A204.1 (cell line): ENCODE data around the gene RYR1.
"Not testable (repeated sequence)": the region's sequence is repeated elsewhere in the genome, so short reads cannot be mapped to it uniquely, and the experiment has no call there.

Source experiments
- FAIRE-seq: peaks from 2 replicates; lab custom pipeline; 2012; peaks lifted over from hg19 to GRCh38; lab: Jason Lieb, UNC

RYR1 gene

DNA sequence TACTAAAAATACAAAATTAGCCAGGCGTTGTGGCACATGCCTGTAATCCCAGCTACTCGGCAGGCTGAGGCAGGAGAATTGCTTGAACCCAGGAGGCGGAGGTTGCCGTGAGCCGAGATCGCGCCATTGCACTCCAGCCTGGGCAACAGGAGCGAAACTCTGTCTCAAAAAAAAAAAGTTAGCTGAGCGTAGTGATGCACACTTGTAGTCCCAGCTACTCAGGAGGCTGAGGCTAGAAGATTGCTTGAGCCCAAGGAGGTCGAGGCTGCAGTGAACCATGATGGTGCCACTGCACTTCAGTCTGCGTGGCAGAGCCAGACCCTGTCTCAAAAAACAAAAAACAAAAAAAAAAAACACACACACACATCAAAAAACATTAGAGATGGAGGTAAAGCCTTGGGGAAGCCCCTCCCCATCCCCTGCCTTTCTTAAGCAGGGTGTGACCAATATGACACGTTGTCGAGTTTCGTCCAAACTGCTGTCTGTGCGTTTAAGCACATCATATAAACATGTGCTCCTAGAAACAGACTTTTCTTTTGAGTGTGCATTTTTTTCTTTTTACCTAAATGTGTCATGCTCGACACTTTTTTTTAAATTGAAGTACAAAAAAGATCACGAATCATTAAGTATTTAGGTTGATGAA lies 6.3 kb upstream of the RYR1 start:
- FAIRE-seq, result not testable (repeated sequence)

DNA sequence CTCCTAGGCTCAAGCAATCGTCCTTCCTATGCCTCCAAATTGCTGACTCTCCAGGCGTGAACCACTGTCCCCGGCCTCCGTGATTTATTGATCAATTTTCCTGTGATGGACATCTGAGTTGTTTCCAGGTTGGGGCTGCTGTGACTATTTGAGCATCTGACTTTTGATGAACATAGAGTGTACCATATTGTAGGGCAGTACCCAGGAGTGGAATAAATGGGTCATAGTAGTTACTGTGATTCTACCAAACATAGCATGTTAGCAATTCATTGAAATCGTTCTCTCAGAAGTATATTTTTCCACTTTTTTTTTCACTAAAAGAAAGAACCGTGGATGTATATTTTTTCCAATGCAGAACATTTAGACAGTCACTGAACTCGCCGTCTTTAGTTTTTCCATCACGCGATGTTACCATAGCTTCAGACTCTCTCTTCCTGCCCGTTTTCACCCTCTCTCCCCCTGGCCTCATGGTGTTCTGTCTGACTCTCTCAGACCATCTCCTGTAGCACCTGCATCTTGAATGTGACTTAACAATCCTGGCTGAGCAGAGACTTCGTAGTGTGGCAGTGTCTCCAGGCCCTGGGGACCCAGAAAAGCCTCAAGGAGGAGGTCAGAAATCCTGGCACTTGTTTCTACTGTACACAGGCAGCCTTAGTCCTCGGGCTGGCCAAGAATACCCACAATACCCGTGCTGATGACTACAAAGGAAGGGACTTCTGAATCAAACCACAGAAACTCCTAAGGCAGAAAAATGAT lies 4.3 kb upstream of the RYR1 start:
- FAIRE-seq, result no peak

DNA sequence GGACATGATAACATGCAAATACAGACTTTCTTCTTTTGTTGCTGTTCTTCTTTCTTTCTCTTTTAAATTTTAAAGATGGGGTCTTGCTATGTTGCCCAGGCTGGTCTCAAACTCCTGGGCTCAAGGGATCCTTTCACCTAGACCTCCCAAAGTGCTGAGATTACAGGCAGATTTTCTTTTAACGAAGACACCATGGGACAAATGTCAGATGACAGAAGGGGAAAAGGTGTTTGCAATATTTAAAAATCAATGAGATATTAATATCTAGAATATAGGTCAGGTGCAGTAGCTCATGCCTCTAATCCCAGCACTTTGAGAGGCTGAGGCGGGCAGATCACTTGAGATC lies 3.7 kb upstream of the RYR1 start:
- FAIRE-seq, result no peak

DNA sequence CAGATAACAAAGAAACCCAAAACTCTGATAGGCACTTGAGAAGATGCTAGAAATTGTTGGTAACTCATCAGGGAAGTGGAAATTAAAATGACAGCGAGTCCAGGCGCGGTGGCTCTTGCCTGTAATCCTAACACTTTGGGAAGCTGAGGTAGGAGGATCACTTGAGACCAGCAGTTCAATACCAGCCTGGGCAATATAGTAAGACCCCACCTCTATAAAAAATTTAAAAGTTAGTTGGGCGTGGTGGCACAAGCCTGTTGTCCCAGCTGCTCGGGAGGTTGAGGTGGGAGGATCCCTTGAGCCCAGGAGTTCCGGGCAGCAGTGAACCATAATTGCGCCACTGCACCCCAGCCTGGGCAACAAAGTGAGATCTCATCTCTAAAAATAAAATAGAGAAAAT lies 2.6 kb upstream of the RYR1 start:
- FAIRE-seq, result no peak

DNA sequence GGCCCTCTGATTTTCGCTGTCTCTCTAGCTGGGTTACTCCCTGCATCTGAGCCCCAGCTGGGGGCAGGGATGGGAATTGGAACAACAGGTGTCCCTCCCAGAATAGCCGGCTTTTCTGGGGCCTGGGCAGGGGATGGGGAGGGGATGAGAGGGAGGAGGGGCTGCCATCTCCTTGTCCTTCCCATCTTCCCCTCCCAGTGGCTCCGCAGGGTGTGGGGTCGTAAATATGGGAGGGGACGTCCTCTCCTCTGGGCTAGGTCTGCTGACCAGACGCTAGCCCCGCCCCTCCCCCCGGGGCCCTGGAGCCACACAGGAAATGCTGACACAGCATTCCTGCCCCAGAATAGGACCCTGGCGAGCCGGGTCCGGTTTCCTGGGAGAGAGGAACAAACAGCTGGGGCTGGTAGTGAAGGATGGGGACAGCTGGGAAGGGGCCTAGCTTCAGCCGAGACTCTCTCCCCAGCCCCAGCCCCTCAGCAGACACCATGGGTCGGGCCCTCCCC lies 1.1 kb downstream of the RYR1 start:
- FAIRE-seq, result no peak

DNA sequence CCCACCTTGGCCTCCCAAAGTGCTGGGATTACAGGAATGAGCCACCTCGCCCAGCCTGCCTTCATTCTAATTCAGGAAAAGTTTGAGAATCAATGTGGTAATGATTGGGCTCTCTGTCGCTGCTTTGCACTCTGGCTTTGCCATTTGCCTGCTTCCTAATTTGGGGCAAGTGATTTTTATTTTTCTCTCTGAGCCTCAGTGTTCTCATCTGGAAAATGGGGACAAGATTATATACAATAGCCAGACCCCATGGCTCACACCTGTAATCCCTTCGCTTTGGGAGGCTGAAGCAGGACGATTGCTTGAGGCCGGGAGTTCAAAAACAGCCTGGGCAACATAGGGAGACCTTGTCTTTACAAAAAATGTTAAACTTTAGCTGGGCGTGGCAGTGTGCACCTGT lies 3.8 kb downstream of the RYR1 start:
- FAIRE-seq, result no peak

DNA sequence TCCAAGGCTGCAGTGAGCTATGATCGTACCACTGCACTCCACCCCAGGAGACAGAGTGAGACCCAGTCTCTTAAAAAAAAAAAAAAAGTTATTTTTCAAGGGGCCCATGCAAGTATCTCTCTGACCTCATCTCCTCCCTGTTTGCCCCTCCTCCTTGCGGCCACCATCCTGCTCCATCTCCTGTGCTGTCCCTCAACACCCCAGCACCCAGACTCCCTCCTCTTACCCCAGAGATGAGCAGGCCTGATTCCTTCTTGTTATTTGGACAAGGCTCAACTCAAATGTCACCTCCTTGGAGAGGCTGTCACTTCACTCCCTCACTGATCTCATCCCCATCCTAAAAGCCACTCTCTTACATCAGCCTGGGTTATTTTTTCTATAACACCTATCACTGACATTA lies 4.4 kb downstream of the RYR1 start:
- no peak for FAIRE-seq

DNA sequence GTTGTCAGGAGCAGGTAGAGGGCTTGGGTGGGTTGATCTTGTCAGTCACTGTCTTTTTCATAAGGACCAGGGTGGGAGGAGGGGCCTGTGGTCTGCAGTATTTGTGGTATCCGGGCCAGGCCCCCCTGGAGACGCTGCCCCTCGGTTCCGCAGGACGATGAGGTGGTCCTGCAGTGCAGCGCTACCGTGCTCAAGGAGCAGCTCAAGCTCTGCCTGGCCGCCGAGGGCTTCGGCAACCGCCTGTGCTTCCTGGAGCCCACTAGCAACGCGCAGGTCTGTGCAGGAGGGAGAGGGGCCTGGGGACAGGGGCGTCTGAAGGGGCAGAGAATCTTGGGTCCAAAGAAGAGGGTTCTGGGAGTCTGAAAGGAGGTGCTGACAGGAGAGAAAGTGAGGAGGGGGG lies 7.1 kb downstream of the RYR1 start:
- no peak for FAIRE-seq

DNA sequence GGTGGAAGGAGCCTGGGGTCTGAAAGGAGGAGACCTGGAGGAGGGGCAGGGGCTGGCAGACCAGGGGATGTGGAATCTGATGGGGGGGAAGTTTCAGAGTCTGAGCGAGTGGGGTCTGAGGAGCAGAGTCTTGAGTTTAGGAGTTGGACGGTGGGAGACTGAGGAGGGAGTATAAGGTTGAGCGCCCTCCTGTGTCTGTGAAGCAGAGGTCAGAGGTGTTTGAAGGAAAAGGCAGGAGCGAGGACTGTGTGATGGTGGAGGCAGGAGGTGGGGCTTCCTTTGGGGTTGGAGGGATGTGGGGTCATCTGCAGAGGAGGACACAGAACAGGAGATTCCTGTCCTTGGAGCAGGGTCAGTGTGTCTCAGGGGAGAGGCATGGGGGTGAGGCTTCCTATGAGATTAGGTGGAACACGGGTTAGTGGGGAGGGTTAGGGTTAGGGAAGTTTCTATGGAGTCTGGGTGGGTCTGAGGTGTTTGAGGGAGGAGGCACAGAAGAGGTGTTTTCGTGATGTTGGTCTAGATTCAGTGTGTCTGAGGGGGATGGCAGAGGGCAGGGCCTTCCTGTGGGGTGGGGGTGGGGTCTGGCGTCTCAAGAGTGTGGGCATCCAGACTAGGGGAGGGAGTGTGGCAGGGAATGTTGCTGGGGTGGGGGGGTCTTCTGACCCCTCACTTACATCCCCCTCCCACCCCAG lies 8.3 kb downstream of the RYR1 start:
- FAIRE-seq, result no peak

DNA sequence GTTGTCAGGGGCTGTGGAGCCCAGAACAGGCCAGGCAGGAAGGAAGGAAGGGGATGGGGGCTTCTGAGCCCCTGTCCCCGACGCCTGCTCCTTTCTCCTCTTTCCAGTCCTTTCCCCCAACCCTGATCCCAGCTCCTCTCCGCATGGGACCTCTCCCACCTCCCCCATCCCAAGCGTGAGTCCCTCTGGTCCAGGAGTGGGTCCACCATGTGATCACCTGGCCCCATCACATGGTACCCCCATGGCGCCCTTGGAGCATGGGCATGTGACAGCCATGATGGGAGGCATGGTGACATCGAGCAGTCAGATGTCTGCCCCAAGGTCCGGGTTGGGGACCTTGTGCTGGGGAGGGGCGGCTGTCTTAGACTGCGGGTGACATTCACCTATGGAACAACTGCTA lies 9.2 kb downstream of the RYR1 start:
- FAIRE-seq, result no peak

DNA sequence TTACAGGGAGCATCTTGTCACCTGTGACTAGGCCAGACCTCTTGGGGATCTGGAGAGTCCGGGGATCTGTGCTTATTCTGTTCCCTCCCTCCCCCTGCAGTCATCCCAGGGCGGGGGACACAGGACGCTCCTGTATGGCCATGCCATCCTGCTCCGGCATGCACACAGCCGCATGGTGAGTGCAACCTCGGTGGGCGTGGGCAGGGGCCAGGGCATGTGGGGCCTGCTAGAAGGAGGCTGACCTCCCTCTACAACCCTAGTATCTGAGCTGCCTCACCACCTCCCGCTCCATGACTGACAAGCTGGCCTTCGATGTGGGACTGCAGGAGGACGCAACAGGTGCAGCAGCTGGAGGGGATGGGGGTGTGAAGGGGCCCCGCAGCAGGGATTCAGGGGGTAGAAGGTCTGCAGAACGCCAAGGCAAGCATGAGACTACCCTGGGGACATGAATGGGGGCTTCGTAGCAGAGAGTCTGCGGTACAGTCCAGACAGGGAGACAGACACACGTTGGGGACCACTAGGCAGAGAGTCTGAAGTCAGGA lies 10.0 kb downstream of the RYR1 start:
- no peak for FAIRE-seq

DNA sequence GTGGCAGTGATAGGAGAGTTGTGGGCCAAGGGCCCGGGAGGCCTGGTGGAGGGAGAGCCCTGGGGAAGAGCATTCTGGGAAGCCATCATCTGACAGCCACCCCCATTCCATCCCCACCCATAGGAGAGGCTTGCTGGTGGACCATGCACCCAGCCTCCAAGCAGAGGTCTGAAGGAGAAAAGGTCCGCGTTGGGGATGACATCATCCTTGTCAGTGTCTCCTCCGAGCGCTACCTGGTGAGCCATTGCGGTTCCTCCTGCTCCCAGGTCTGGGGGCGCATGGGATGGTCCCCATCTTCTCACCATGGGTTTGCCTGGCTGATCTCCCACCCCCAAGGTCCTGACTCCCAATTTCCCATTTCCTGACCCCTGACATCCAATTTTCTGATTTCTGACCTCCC lies 10.5 kb downstream of the RYR1 start:
- FAIRE-seq, result no peak

DNA sequence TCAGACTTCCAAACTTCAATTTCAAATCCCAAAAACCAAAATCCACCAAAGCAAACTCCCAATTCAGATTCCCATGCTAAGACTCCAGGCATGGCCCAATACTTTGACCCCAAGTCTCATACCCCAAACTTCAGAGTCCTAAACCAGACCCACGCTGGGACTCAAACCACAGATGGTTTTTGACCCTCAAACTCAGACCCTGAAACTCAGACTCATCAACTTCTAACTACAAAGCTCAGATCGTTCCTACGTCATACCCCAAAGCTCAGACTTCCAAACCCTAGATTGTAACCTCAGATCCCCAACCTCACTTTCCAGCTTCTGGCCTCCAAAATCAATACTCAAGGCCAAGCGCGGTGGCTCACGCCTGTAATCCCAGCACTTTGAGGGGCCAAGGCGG lies 11.9 kb downstream of the RYR1 start:
- no peak for FAIRE-seq

DNA sequence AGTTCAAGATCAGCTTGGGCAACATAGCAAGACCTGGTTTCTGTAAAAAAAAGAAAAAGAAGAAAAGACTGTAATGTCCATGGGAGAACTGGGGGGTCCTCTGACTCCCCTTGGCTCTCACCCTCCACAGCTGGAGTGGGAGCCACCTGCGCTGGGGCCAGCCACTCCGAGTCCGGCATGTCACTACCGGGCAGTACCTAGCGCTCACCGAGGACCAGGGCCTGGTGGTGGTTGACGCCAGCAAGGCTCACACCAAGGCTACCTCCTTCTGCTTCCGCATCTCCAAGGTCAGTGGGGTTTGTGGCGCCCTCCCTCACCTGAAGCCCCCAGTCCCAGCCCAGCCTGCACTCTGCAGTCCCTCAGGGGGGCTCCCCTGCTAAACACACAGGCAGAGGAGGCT lies 14.7 kb downstream of the RYR1 start:
- no peak for FAIRE-seq

DNA sequence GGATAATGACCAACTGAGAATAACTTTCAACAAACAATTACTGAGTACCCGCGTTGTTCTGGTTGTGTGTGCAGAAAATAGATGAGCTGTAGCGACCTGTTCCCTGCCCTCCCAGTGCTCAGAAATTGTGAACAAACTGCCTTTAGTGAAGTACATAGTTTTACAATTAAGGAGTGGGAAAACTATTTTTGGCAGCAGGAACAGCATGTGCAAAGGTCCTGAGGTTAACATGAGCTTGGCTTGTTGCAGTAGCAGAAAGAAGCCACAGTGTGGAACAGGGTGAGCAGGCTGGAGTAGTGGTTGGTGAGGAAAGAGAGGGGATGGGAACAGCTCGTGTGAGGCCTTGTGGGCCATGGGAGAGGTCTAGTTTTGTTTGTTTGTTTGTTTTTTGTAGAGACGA lies 16.0 kb downstream of the RYR1 start:
- FAIRE-seq, result no peak

DNA sequence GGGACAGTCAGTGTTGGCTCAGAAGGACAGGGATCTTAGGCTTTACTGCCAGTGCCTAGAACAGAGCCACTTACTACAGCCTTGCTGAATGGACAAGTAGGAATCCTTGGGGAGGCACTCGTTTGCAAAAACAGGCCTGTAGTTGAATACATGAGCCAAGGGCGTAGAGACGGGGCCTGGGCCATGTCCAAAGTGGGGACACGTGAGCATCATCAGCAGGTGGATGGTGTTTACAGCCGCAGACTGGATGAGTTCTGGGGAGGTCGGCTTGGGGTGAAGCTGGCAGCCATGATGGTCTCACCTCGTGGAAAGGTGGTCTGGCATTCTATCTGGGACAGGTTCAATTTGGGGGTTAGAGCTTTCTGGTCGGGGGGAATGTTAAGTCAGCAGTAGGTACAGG lies 17.5 kb downstream of the RYR1 start:
- no peak for FAIRE-seq

DNA sequence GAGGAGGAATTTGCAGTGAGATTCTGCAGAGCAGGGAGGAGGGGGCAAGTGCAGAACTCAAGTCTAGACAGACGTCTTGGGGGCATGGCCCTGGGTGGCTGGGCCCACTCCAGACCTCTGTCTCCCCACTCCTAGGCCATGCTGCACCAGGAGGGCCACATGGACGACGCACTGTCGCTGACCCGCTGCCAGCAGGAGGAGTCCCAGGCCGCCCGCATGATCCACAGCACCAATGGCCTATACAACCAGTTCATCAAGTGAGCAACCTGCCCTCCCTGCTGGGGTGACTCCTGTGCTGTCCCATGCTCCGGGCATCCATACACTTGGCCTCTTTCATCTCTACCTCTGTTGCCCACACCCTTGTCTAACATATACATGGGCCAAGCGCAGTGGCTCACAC lies 18.1 kb downstream of the RYR1 start:
- no peak for FAIRE-seq

DNA sequence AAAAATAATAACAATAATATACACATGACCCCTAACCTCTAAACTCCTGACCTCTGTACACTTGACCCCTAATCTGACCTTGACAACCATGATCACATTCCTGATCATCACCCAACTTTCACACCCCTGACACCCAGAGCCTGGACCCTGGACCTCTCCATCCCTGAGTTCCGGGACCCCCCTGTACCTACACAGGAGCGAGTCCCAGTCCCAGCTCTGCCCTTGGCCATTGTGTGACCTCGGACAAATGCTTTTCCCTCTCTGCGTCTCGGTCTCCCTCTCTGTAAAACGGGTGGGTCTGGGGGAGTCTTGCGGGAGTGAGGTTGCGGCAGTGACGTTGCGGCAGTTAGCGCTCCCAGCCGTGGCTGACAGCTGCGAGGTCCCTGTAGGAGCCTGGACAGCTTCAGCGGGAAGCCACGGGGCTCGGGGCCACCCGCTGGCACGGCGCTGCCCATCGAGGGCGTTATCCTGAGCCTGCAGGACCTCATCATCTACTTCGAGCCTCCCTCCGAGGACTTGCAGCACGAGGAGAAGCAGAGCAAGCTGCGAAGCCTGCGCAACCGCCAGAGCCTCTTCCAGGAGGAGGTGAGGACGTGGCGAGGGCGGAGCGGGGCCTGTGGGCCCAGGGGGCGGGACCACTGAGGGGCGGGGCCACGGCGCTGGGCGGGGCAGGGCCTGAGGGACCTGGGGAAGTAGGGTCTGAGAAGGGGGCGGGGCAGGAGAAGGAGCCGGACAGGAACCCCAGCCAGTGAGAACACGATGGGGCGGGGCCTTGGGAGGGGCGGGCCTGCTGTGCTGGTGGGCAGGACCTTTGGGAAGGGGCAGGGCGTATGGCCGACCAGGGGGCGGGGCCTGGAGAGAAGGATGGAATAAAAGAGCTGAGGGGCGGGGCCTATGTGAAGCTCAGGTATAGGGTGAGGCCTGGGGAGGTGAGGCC lies 19.2 kb downstream of the RYR1 start:
- no peak for FAIRE-seq

DNA sequence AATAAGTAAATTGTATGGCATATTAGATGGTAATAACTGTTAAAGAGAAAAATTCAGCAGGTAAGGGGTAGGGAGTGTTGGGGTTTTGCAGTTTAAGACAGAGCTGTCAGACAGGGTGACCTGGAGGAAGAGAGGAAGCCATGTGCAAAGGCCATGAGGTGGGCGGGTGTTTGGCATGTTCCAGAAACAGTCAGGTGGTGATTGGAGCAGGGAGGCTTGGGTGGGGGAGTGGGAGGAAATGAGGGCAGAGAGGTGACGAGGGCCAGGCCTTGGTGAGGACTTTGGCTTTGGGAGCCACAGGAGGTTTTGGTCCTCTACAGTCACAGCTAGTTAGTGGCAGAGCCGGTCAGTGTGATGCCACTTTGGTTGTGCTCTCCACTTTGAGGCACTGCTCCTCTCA lies 20.1 kb downstream of the RYR1 start:
- FAIRE-seq, result no peak

DNA sequence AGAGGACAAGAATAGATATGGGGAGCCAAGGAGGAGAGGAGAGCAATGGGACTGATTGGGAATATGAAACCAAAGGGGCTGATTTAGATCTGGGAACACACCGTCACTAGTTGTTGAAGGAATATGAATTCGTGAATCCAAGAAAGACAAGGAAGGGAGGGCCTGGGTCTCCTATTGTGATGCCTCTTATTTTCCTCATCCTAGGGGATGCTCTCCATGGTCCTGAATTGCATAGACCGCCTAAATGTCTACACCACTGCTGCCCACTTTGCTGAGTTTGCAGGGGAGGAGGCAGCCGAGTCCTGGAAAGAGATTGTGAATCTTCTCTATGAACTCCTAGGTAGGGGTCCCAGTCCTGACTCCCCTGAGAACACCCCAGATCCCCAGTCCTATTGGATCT lies 21.5 kb downstream of the RYR1 start:
- FAIRE-seq, result no peak

DNA sequence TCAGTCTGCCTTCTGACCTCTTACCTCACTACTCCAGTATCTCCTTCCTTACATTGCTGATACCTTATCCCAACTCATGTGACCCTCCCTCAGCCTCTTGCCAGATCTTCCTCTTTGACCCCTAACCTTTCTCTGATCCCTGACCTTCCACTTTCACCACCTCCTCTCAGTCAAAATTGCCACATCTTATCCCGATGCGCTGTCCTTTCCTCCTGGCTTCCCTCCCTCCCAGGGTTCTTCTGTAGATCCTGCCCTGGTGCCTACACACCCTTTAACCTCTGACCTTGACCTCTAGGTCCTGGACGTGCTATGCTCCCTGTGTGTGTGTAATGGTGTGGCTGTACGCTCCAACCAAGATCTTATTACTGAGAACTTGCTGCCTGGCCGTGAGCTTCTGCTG lies 23.7 kb downstream of the RYR1 start:
- no peak for FAIRE-seq

DNA sequence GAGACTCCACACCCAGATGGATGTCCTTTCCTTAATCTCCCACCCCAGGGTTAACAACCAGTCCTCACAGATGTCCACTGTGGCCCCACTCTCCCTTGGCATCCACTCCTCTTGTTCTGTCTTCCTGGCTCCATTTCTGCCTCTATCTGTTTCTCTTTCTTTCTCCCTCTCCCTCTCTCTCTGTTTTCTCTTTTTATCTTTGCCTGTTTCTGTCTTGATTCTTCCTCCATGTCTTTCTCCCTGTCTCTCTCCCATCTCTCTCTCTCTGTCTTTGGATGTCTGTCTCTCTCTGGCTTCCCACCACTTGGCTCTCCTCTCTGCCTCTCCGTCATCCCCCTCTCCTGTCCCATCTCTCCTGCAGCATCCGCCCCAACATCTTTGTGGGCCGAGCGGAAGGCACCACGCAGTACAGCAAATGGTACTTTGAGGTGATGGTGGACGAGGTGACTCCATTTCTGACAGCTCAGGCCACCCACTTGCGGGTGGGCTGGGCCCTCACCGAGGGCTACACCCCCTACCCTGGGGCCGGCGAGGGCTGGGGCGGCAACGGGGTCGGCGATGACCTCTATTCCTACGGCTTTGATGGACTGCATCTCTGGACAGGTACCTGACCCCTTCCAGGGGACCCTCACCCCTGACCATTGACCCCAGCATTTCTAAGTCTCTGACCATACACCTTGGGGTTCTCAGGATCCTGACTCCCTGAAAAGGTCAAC lies 24.4 kb downstream of the RYR1 start:
- no peak for FAIRE-seq
